COLO829 (cell line): ENCODE data around the gene ZNF280D.

Experiments
- DNase-seq: peaks from one replicate; pipeline ENCODE4 v3.0.0; 2012; ENCODE audit warnings: low spot score

ZNF280D gene

DNA sequence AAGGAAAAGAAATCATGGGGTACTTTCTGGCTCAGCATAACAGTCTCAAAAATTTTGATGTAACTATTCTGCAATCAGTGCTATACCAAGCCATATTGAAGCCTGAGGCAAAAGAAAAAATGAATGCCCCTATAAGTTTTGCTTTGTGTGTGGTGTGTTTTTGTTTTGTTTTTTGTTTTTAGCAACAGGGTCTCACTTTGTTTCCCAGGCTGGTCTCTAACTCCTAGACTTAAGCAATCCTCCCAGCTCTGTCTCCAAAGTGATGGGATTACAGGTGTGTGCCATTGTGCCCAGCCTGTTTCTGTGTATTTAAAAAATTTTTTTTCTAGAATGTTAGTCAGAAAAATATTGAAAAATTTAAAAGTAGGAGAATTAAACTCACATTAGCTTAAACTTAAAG is 93.2 kb downstream of the ZNF280D start:
- no peak for DNase-seq

DNA sequence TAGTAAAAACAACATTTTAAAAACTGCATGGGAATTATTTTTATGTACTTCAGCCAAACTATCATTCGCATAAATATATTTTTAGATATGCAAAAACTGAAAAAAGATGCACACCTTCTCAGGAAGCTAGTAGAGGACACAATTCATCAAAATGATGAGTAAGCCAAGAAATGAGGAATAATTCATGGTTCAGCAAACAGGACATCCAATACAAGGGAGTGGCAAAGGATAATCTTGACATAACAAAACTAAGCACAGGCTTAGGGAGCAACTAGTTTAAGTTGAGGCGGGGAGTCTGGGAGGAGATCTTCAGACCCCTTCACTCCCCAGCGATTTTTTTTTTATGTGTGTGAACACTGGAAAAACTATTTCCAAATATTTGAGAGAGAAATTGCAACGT is 93.7 kb downstream of the ZNF280D start:
- DNase-seq = no peak

DNA sequence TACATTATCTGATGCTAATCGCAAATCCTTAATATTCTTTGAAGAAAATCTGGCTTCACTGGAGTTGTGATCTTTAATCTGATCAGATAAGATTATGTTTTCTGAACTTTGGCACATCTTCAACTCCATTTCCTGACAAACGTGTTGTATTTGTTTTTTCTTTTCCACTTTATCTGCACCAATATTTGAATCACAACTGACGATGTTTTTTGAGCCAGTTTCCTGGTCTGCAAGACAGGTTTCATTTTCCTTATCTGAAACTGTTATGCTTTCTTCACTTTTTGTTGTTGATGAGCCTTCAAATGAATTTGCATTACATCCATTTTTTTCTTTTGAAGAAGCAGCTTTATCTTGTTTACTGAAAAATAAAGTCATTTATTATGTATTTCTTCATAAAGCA is 101.5 kb downstream of the ZNF280D start:
- no peak for DNase-seq

DNA sequence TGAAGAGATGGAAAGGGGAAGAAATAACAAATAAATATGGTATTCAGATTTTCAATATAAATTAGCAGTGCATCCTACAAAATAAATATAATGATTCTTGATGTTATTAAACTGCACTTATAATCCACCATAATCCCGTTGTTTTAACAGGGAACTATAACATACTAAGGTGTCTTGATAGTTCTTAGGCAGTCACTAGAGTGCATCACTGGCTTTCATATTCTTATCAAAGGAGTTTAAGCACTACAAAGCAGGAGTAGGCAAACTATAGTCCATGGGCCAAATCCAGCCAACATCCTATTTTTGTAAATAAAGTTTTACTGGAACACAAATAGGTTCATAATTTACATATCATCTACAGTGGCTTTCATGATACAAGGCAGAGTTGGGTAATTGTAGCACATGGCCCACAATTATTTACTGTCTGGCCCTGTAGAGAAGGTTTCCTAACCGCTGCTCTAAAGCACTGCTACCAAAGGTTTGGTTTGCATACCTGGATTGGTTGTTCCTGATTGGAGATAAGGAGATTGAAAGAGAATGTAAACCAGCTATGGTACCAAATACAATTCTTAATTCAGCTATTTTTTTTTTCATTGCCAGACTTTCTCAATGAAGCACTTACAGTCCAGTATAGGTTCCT is 104.3 kb downstream of the ZNF280D start:
- no peak for DNase-seq

DNA sequence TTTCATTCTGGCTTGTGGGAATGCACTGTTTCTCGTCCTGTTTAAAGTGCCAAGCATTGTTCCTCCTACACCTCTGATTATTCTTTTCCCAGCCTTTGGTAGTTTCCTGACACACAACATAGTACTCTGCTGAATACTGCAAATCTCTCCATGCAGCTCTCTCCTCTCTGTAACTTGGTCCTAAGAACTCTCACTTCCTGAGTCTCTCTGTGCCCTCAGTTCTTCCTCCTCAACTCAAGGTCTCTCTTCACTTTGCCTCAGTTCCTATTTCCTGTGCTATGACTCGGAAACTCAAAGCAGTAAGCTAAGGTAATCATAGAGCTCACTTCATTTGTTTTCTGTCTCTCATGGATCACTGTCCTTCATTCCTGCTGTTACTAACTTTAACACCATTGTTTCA is 113.4 kb downstream of the ZNF280D start:
- DNase-seq = no peak

DNA sequence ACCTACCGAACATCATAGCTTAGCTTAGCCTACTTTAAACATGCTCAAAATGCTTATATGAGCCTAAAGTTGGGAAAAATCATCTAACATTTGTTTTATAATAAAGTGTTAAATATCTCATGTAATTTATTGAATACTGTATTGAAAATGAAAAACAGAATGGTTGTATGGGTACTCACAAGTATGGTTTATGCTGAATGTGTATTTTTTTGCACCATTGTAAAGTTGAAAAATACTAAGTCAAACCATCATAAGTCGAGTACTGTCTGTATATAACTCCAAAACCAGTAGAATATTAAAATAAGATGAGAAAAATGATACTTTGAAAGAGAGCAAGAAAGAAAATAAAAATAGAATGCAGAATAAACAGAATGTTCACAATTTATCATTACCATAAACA is 115.7 kb downstream of the ZNF280D start:
- no peak for DNase-seq

DNA sequence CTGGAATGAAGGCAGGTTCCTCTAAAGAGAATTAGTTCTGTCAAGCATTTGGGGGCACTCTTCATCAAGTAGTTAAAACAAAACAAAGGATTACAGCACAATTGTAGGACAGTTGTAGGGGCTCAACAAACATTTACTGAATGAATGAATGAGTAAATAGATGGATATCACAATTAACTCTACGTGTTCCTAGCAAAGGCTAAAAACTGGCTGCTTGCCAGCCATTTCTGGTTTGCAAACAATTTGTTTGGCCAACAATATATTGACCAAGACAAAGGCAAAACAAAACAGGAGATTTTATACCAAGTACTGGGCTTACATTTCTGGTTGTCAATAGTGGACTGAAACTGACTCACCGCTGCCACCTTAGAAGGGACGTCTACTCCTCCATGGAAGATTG is 116.8 kb downstream of the ZNF280D start:
- no peak for DNase-seq

DNA sequence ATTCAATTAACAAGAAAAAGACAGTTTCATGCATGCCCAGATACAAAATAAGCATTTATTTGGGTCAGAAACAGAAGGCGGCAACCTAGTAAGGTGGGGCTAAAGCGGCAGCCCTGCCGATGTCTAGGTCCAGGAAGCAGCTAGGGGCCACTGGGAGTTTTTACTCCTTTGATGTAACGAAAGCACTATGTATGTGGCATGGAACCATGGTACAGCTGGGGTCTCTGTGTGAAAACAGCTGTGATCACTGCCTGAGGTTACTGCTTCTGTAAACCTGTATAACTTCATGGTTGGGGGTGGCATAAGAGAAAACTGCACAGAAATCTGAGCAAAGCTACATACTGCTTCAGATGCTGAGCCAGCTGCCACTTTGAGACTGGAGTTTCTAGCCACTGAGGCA is 119.5 kb downstream of the ZNF280D start:
- no peak for DNase-seq

DNA sequence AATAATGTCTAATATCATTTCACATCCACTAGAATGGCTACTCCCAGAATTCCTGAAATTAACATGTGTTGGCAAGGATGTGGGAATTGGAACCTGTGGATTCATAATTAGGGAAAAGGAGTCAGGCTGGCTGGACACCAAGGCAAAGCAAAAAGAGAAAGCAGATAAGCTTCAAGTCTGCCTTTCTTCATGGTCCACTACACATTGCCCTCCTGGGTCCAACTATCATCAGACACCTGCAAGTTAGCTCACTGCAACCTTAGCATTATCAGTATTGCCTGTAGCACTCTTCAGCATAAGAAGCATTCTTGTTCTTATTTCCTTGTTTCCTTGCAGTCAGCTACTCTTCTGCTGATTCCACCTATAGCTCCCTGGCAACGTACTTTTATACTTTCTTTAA is 124.3 kb downstream of the ZNF280D start:
- DNase-seq = no peak

DNA sequence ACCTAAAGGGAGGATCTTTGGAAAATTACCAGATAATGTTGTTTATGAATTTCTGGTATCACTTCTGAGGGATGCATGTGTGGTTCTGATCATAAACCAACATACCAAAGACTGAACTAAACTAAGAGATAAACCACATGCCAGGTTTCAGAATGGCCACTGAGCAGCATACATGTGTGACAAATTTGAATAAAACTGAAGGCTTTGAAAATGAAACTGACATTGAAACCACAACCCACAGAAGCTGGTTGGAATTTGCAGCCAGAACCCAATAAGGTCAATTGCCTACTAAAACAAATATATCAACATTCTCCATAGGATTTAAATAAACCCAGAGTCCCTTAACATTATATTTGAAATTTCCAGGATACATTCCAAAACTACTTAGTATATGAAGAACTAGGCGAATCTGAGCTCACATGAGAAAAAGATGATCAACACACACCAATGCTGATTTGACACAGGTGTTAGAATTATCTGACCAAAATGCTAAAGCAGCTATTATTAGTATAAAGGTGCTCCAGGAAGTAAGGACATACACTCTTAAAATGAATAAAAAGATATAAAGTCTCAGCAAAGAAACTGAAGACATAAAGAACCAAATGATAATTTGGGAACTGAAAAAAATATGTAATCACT is 125.0 kb downstream of the ZNF280D start:
- no peak for DNase-seq

DNA sequence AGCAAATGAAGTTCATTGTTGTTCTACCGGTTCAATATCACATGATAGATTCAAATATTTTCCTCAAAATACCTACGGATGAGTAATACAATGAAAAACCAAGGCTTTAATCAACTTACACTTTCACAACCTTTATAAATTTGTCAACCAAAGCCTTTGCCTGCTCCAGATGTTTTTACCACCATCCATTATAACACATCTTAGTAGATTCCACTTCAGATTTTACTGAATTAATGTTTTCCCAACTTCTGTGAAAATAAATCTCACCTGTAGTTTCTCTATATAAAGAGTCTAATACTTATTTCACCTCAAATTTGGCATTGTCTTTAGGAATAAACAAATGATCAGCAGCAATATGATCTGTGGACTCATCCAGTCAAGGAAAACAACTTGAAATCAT is 131.1 kb downstream of the ZNF280D start:
- no peak for DNase-seq

DNA sequence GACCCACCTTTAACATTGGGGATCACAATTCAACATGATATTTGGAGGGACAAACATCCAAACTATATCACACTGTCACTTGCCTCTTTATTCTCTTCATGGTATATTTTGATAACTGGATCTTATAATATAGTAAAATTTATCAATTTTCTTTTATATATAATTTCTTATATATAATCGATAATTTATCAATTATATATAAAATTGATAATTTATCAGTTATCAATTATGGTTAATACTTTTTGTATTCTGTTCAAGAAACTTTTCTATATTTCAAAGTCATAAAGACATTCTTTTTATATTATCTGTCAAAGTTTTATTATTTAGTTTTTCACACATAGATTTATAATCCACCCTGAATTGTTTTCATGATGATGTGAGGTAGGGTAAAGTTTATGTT is 132.9 kb downstream of the ZNF280D start:
- no peak for DNase-seq

DNA sequence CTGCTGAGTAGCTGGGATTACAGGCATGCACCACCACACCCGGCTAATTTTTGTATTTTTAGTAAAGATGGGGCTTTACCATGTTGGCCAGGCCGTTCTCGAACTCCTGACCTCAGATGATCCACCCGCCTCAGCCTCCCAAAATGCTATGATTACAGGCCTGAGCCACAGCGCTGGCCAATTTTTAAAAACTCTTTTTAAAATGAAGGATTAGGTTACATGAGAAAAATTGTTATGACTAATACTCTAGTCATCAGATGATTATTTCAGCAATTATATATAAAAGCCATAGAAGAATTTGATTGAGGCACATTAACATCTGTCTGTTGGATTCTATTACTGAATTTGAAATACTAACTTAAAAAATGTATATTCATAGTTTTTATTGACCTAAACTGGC is 134.3 kb downstream of the ZNF280D start:
- DNase-seq = no peak

DNA sequence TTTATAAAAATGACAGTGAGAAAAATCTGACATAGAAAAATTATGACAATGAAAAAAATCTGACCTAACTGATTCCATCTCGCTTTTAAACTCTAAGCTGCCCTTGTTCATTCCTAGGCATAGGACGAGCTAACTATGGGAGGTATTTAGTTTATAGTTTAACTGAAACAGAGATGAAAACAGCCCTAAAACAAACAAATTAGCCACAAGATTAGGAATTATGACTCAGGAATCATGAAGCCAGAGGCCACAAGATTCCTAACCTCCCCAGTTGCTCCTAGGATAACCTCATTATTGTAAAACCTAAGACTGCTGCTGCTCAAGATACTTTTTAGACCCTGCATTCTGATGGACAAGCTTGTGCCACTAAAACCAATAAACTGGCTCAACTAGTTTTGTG is 145.6 kb downstream of the ZNF280D start:
- DNase-seq = no peak

DNA sequence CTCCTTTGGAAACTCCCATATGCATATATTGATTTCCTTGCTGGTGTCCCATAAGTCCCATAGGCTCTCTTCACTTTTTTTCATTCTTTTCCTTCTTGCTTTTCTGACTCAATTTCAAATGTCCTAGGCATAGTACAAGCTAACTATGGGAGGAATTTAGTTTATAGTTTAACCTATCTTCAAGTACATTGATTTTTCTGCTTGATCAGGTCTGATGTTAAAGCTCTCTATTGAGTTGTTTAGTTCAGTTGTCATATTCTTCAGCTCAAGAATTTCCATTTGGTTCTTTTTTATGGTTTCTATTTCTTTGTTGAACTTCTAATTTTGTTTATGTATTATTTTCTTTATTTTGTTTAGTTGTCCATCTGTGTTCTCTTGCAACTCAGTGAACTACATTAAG is 147.1 kb downstream of the ZNF280D start:
- DNase-seq = no peak

DNA sequence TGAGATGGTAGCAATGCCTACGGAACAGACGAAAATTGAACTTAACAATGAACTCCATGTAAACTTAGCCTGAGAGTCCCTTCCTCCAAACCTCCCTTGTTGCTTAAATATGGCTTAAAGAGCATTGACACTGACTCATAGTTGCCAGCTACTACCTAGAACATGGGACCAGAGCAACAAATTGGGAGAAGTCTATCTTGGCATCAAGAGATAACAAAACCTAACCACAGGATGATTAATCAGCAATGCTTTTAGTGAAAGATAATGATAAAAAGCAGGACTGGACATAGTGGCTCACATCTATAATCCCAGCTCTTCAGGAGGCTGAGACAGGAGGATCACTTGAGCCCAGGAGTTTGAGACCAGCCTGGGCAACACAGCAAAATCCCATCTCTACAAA is 150.5 kb downstream of the ZNF280D start:
- DNase-seq = no peak
